Measurements from ENCODE around the gene ATP13A3. TPM values are rescaled to one million over a fixed set of nuclear protein-coding genes. Genes with fewer than 3 reads are reported as not detected.

ATP13A3 gene
- total and polyA plus RNA-seq, 9 of the 15 experiments (the other 6 are each of a cell fraction or from before 2014, with no cell fraction given) = 16.6 to 135 (median 86.6) TPM

DNA sequence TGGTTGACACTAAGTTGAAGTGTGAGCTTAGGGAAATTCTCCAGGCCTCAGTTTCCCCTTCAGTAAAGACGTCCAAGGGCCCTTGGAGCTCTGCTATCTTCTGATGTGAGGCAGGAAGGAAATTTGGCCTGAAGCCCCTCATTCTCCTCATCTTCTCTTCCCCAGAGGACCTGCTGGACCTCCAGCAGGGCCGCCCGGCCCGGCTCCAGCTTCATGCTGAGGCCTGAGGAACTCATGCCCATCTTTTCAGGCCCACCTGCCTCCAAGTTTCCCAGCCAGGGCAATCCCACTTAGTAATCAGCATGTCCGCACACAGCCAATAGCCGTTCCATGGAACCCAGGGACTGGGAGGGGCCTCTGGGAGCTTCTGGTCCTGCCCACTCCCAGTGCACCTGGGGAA, 121.3 kb downstream of the ATP13A3 start:
- H3K4me1 ChIP-seq (replicated peaks in 1 of 2; ENCODE audit: control insufficient read depth in 2 of 2, insufficient read depth in 2 of 2, low read length in 2 of 2) = peaks cover 0 to 3% of the 10 kb centered on the region in 2 experiments; a peak in 2 of 5 replicates
- 8% methylated on average over 6 of the region's 6 CpGs for WGBS (ENCODE audit: insufficient coverage, low coverage, missing lambda C conversion rate)
- DNase-seq (ENCODE audit: extremely low read depth in 1 of 4, low spot score in 3 of 4) (no peak), ATAC-seq (no peak), FAIRE-seq (no peak)
- no peaks in the 10 kb centered on the region for H3K9me3 ChIP-seq (replicated peaks; ENCODE audit: control insufficient read depth, insufficient read depth, low read depth, low read length)
- H3K79me2 ChIP-seq (ENCODE audit: control insufficient read depth, insufficient read depth, low read length) = no peaks in the 10 kb centered on the region
- no peaks in the 10 kb centered on the region for H3K9me1 ChIP-seq (ENCODE audit: control insufficient read depth, insufficient read depth, low read length)
- no peak overlapping the region for H2AFZ ChIP-seq (ENCODE audit: low read depth, low read length)
- H3K4me2 ChIP-seq (ENCODE audit: insufficient read depth, low read length) = no peak overlapping the region
- H3K9ac ChIP-seq (ENCODE audit: insufficient read depth in 1 of 2, low read depth in 2 of 2, low read length in 2 of 2) = no peak overlapping the region
- ChIA-PET CTCF (ENCODE audit: low intra/inter-chr PET ratio) (no interaction called here), POLR2A (interaction anchor here (0.7 to 1.2 kb wide), 2 partner anchors 14 to 15 kb away, joined by 3 to 4 read pairs; no protein-coding TSS in a partner anchor)
- TF ChIP-seq CHD4 (IDR thresholded peaks at IDR 0.05; ENCODE audit: insufficient read depth, insufficient replicate concordance, low read depth, low read length, poor library complexity, severe bottlenecking) (no peak), CBX1 (IDR thresholded peaks at IDR 0.05; ENCODE audit: low read depth) (no peak), EHMT2 (IDR thresholded peaks at IDR 0.05) (no peak), SNIP1 (IDR thresholded peaks at IDR 0.05; ENCODE audit: low read depth) (no peak), RBM22 (IDR thresholded peaks at IDR 0.05; ENCODE audit: low read depth, low read length, poor library complexity, severe bottlenecking) (no peak), ELF2 (CRISPR knock-in tag; IDR thresholded peaks at IDR 0.05) (no peak), NONO (IDR thresholded peaks at IDR 0.05; ENCODE audit: low read depth in 2 of 2, low read length in 1 of 2) (no peak)
- TF ChIP-seq, protein P1, sequence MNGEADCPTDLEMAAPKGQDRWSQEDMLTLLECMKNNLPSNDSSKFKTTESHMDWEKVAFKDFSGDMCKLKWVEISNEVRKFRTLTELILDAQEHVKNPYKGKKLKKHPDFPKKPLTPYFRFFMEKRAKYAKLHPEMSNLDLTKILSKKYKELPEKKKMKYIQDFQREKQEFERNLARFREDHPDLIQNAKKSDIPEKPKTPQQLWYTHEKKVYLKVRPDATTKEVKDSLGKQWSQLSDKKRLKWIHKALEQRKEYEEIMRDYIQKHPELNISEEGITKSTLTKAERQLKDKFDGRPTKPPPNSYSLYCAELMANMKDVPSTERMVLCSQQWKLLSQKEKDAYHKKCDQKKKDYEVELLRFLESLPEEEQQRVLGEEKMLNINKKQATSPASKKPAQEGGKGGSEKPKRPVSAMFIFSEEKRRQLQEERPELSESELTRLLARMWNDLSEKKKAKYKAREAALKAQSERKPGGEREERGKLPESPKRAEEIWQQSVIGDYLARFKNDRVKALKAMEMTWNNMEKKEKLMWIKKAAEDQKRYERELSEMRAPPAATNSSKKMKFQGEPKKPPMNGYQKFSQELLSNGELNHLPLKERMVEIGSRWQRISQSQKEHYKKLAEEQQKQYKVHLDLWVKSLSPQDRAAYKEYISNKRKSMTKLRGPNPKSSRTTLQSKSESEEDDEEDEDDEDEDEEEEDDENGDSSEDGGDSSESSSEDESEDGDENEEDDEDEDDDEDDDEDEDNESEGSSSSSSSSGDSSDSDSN (IDR thresholded peaks at IDR 0.05; ENCODE audit: borderline replicate concordance in 1 of 2, low read depth in 2 of 2, low read length in 2 of 2) = no peak
- TF ChIP-seq, protein P2, sequence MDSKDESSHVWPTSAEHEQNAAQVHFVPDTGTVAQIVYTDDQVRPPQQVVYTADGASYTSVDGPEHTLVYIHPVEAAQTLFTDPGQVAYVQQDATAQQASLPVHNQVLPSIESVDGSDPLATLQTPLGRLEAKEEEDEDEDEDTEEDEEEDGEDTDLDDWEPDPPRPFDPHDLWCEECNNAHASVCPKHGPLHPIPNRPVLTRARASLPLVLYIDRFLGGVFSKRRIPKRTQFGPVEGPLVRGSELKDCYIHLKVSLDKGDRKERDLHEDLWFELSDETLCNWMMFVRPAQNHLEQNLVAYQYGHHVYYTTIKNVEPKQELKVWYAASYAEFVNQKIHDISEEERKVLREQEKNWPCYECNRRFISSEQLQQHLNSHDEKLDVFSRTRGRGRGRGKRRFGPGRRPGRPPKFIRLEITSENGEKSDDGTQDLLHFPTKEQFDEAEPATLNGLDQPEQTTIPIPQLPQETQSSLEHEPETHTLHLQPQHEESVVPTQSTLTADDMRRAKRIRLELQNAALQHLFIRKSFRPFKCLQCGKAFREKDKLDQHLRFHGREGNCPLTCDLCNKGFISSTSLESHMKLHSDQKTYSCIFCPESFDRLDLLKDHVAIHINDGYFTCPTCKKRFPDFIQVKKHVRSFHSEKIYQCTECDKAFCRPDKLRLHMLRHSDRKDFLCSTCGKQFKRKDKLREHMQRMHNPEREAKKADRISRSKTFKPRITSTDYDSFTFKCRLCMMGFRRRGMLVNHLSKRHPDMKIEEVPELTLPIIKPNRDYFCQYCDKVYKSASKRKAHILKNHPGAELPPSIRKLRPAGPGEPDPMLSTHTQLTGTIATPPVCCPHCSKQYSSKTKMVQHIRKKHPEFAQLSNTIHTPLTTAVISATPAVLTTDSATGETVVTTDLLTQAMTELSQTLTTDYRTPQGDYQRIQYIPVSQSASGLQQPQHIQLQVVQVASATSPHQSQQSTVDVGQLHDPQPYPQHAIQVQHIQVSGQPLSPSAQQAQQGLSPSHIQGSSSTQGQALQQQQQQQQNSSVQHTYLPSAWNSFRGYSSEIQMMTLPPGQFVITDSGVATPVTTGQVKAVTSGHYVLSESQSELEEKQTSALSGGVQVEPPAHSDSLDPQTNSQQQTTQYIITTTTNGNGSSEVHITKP (IDR thresholded peaks at IDR 0.05; ENCODE audit: partially characterized antibody) = no peak
- TF ChIP-seq, protein P3, sequence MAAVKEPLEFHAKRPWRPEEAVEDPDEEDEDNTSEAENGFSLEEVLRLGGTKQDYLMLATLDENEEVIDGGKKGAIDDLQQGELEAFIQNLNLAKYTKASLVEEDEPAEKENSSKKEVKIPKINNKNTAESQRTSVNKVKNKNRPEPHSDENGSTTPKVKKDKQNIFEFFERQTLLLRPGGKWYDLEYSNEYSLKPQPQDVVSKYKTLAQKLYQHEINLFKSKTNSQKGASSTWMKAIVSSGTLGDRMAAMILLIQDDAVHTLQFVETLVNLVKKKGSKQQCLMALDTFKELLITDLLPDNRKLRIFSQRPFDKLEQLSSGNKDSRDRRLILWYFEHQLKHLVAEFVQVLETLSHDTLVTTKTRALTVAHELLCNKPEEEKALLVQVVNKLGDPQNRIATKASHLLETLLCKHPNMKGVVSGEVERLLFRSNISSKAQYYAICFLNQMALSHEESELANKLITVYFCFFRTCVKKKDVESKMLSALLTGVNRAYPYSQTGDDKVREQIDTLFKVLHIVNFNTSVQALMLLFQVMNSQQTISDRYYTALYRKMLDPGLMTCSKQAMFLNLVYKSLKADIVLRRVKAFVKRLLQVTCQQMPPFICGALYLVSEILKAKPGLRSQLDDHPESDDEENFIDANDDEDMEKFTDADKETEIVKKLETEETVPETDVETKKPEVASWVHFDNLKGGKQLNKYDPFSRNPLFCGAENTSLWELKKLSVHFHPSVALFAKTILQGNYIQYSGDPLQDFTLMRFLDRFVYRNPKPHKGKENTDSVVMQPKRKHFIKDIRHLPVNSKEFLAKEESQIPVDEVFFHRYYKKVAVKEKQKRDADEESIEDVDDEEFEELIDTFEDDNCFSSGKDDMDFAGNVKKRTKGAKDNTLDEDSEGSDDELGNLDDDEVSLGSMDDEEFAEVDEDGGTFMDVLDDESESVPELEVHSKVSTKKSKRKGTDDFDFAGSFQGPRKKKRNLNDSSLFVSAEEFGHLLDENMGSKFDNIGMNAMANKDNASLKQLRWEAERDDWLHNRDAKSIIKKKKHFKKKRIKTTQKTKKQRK (IDR thresholded peaks at IDR 0.05; ENCODE audit: borderline replicate concordance, low read depth, low read length) = no peak
- TF ChIP-seq, protein P4, sequence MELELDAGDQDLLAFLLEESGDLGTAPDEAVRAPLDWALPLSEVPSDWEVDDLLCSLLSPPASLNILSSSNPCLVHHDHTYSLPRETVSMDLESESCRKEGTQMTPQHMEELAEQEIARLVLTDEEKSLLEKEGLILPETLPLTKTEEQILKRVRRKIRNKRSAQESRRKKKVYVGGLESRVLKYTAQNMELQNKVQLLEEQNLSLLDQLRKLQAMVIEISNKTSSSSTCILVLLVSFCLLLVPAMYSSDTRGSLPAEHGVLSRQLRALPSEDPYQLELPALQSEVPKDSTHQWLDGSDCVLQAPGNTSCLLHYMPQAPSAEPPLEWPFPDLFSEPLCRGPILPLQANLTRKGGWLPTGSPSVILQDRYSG (tag; conservative IDR thresholded peaks at IDR 0.05; ENCODE audit: low read depth) = no peak
- H3K4me3 ChIP-seq = no peak overlapping the region
- H3K36me3 ChIP-seq (ENCODE audit: control insufficient read depth, insufficient read depth, low read length) = no peaks in the 10 kb centered on the region
- no peak overlapping the region for H3K27ac ChIP-seq (ENCODE audit: extremely low read depth, low read depth, low read length)
- in situ Hi-C loops (cut with MboI) (no loop called here), intact Hi-C loops (cut with micrococcal nuclease) (no loop called here)
- no TSS peak for BruUV-seq (replicated peaks)
- H3K27me3 ChIP-seq (ENCODE audit: control insufficient read depth in 2 of 2, insufficient read depth in 2 of 2, low read length in 2 of 2) = peaks cover 69 to 93% of the 10 kb centered on the region in 2 experiments
- H4K20me1 ChIP-seq (replicated peaks; ENCODE audit: control insufficient read depth, insufficient read depth, low read length) = 0 out of 2 replicates have a peak, but pooled peaks cover 5% of the 10 kb centered on the region
